Fibroblast of skin of left quadriceps (primary cell): ENCODE results near the gene TMX4.
A peak's percentile ranks its signal among the peaks of the same experiment; 100 is the strongest.
"Not testable (repeated sequence)": the region's sequence is repeated elsewhere in the genome, so short reads cannot be mapped to it uniquely, and the experiment has no call there.

Source experiments
- DNase-seq, 2 experiments: peaks; one replicate each; pipeline ENCODE4 v3.0.0-alpha.2; 2013; ENCODE audit warnings: low read depth in 2 of 2

The TMX4 gene

DNA sequence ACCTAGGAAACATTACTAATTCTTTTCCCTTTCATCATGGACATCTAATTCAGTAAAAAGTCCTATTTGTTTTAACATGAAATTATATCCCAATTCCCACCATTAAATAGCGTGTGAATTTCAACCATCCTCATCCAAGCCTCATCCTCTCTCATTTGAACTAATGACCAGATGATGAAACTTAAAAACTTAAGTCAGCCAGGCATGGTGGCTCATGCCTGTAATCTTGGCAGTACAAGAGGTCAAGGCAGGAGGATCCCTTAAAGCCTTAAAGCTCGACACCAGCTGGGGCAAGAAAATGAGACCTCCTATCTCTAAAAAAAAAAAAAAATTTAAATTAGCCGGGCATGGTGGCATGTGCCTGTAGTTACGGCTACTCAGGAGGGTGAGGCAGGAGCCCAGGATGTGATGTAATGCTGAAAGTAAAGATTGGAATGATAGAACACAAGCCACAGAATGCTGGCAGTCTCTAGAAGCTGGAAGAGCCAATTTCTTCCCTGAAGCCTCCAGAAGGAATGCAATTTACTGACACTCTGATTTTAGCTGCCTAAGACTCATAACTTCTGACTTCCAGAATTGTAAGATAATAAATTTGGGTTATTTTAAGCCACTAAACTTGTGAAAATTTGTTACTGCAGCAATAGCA, 52.2 kb downstream of the TMX4 start:
- peak; percentile 13 to 26 for DNase-seq

DNA sequence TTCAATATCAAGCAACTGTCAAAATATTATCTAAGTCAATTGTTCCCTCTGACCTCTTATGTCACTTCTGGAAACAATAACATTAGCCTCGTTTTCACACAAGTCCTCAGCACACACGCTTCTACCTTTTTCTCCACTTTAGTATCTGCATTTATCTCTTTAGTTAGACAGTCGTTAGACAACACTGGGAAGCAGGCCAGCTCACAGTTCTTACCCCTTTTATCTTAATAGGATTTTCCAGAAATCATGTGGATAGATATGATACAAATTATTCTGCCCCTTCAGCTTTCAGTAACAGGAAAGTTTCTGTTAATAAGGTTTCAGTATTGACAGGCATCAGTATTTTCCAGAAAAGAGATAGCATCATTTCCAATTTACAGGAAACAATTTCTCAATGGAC, 53.4 kb downstream of the TMX4 start:
- no peak for DNase-seq

DNA sequence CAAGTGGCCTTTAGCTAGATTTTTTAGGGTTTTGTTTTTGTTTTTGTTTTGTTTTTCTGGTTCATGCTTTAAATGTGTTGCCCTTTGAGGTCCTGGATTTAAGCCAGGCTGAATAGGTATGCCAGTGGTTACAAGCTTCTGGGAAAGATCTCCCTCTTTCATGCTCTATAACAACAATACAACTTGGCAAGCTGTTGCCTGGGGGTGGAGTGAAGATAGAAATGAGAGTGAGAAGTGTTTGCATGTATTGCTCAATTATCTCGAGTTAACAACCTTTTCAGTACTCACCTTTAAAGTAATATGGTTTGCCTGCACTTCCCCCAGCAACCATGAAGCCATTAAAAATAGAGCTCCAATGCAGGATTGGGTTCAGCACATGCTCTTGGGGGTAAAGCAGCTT, 60.1 kb downstream of the TMX4 start:
- no peak for DNase-seq

DNA sequence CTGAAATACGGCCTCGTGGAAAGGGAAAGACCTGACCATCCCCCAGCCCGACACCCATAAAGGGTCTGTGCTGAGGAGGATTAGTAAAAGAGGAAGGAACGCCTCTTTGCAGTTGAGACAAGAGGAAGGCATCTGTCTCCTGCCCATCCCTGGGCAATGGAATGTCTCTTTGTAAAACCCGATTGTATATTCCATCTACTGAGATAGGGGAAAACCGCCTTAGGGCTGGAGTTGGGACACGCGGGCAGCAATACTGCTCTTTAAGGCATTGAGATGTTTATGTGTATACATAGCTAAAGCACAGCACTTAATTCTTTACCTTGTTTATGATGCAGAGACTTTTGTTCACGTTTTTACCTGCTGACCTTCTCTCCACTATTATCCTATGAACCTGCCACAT, 63.0 kb downstream of the TMX4 start:
- DNase-seq: not testable (repeated sequence)

DNA sequence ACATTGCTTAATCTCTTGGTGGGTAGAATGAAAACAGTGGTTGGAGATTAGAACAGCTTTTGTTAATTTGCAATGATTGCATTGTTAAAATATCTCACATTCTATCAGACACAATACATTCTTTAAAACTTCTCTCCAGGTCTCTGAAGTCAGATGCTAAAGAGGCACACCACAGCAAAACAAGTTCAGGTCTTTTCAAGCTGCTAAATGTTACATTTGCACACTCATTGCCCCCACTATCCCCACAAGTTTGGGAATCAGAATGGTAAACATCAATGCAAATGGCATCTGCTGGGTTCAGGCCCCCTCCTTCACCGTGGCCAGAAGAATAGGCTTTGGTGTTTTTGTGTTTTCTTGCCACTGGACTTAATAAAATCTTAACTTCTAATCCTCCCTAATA, 69.2 kb downstream of the TMX4 start:
- DNase-seq: no peak

DNA sequence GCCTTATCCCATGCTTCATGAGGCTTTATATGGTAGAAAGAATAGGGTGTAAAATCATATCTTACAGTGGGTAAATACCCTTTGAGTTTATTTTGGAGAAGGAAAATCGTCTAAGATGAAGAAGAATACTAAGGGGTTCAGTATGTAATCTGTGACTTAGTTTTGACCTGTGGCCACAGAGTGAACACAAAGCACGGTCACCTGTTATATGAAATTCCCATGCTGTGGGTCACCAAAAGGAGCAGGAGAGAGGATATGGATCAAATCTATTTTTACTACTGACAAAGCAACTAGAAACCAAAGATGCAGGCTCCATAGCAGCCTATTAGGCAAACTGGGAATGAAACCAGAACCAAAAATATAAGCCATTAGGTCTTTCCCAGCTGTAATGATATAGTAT, 75.7 kb downstream of the TMX4 start:
- no peak for DNase-seq

DNA sequence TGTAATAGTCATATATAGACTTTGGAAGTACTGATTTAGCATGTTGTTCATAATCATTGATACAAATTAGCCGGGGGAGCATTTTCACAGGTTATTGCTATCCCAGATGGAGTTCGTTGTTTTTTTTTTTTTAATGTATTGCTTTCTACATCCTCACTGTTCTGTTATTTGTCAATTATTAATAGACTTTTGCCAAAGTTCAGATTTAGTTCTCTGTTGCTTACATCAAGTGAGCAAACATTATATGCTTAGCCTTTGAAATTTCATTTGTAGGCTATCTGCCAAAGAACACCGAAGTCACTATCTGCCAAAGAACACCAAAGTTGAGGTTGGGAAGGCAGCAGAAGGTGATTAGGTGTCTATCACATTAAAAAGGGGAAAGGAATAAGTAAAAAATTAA, 79.2 kb downstream of the TMX4 start, which contains the start of gene HAO1:
TSS of gene HAO1 (minus strand) at position 118 of the 400 bp plus-strand sequence. CDS start at position 82, 36 bp downstream.
- no peak for DNase-seq

DNA sequence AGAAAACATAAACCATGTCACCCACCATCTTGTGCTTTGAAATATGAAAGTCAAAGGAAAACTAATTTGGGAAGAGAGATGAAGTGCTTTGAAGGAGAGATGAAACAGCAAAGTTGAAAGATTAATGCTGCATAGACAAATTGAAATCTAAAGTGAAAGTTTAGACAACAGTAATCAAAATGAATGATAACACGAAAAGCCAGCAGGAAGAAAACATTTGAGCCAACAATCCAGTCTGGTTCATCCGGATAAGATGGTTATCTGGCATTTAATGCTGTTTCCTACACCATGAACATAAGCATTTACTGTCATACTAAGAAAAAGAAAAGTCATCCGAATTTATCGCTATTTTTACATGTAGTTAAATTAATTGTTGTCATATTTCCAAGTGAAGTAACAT, 79.9 kb downstream of the TMX4 start:
- no peak for DNase-seq

DNA sequence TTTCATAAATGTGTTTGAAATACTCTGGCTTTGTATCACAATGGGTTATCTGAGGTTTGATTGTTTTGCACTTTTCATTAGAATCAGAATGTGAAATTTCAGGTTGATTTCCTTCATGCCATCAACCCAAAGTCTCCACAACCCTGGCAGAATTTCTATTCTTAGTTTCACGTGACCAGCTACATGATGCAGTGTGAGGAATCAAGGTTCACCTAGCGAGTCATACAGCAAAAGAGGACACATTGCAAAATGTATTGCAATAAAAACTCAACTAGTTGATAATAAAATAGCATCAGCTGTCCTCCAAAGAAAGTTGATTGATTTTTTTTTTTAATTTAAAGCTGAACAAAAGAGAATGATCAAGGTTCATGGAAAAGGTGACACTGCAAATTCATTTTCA, 81.5 kb downstream of the TMX4 start:
- no peak for DNase-seq

DNA sequence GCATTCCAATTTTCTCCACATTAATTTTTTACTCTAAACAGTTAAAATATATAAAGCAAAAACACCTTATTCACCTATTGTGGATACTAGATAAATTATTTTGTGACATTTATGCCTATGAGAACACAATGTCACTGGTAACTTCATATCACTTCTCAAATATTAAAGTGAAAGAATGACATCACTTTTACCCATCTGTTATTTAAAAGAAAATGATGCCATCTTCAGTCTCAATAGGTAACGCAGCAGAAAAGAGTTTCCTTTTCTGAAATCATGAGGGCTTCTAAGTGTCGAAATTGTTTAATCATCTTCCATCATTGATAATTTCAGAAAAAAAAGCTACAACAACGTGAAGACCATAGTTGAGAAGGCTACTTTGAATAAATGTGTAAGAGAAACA, 82.2 kb downstream of the TMX4 start:
- no peak for DNase-seq

DNA sequence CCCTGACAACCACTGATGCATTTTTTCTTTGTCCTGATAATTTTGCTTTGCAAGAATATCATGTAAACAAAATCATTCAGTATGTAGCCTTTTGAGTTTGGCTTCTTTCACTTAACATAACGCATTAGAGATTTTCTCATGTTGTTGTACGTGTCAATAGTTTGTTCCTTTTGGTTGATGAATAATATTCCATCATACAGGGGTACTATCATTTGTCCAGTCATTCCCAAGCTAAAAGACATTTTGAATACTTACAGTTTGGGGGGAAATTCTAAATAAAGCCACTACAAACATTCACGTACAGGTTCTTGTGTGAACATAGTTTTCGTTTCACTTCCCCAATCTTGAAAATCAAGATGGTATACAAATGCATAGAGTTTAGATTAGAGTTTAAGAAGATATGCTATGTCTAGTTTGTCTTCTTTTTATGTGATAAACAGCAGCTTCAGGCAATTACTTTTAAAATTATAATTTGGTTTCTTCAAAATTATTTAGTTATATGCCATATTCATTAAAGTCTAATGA, 84.5 kb downstream of the TMX4 start:
- DNase-seq: no peak

DNA sequence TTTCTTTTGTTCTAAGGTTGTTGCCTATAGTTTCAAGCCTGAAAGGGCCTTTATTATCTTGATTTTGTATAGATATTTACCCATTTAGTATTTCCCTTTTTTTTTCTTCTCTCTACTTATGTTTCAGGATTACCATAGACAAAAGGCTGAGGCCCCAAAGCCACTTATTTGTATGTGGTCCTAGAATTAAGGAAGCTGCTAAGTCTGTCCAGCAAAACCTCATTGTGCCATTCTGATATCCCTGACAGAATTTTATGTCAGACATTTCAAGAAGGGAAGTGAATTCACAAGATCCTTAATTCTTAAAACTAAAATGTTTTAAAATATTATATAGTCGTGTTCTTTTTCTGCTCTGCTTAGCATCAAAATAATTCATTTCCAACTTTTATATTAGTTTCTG, 86.2 kb downstream of the TMX4 start:
- no peak for DNase-seq

DNA sequence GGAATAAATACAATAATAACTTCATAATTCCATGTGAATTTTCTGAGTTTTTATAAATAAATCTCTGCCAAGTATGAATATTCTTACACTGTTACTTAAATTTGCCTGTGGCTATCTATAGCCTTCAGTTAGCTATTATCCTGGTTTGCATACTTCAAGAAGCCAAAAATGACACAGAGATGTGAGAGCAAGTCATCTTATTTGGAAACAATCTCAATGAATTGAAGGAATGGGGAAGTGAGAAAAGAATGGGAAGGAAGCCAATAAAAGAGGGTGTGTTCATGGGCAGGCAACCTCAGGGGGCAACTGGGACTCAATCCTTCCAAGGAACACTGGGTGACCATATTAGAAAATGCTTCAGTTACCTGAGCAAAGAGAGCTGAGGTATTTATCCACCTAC, 89.2 kb downstream of the TMX4 start:
- no peak for DNase-seq
